HCT116 (cell line): ENCODE results near the gene VPS9D1. TPM values are rescaled to one million over a fixed set of nuclear protein-coding genes. Genes with fewer than 3 reads are reported as not detected.

Experiments
- ATAC-seq: fragments of 200-7000 bp; cut with Tn5 transposase; 2 replicates; pipeline ENCODE4 v1.9.1; 2020; ENCODE audit warnings: mild to moderate bottlenecking, moderate library complexity
- BruUV-seq: library from RNA; stranded (reverse); fragments of 400-500 nt; replicated peaks from 2 replicates; lab custom pipeline; 2021; lab: Mats Ljungman, UMichigan
- CTCF ChIA-PET: fragments of 300-600 bp; sonication (Branson Sonifier 250); formaldehyde crosslinking; loops from one replicate; lab custom pipeline; 2021; ENCODE audit warnings: antibody characterized with exemption; lab: Charles Lee
- POLR2A ChIA-PET: fragments of 300-600, 350-600 bp; sonication (Branson Sonifier 250); formaldehyde crosslinking; loops from one replicate; lab custom pipeline; 2021; ENCODE audit warnings: antibody characterized with exemption; lab: Charles Lee
- RAD21 ChIA-PET, 2 experiments: fragments of 300-600 bp; sonication (Branson Sonifier 250); formaldehyde crosslinking; loops; one replicate each; lab custom pipeline; 2023; ENCODE audit warnings: low total read pairs in 2 of 2; ENCODE audit not compliant: uncharacterized antibody in 2 of 2, unreplicated experiment in 2 of 2, low non-redundant PET in 1 of 2; lab: Charles Lee
- DNase-seq: peaks from one replicate; pipeline ENCODE4 v3.0.0-alpha.2; 2010; ENCODE audit warnings: low read depth, low spot score
- H2AFZ ChIP-seq: fragments of 200-600 bp; shearing (Covaris generic), sonication (generic); 2 replicates; pipeline ENCODE4 v1.6.1; 2017; ENCODE audit warnings: low read depth, mixed run types, mixed read lengths, antibody characterized with exemption, low read length; ENCODE audit not compliant: poor library complexity, severe bottlenecking
- H3K27ac ChIP-seq: 2 replicates; pipeline ENCODE4 v1.5.1; 2012; ENCODE audit warnings: low read depth, low read length
- H3K27me3 ChIP-seq: fragments of 200-600 bp; sonication (generic); 2 replicates; pipeline ENCODE4 v1.6.1; 2016; ENCODE audit warnings: mixed run types, low read length, mixed read lengths; ENCODE audit not compliant: insufficient read depth
- H3K36me3 ChIP-seq, 2 experiments: fragments of 200-500 bp in 1 of 2; fragments of 200-600 bp in 1 of 2; sonication (Bioruptor generic) in 1 of 2; sonication (generic) in 1 of 2; 2 replicates each; pipeline versions ENCODE4 v1.5.1 to v1.6.1; 2014 to 2016; ENCODE audit warnings: low read length in 2 of 2, inconsistent platforms in 1 of 2, mixed read lengths in 1 of 2, mixed run types in 1 of 2; ENCODE audit not compliant: insufficient read depth in 2 of 2, control insufficient read depth in 1 of 2
- H3K4me1 ChIP-seq, 2 experiments: fragments of 200-600 bp in 1 of 2; sonication (generic) in 1 of 2; 2 replicates each; pipeline versions ENCODE4 v1.5.1 to v1.6.1; 2012 to 2017; ENCODE audit warnings: low read length in 2 of 2, inconsistent platforms in 1 of 2, mild to moderate bottlenecking in 1 of 2, mixed read lengths in 1 of 2, mixed run types in 1 of 2, moderate library complexity in 1 of 2; ENCODE audit not compliant: insufficient read depth in 2 of 2, control insufficient read depth in 1 of 2
- H3K4me2 ChIP-seq: fragments of 200-600 bp; sonication (generic); 2 replicates; pipeline ENCODE4 v1.6.1; 2017; ENCODE audit warnings: mixed run types, low read length, mixed read lengths
- H3K4me3 ChIP-seq, 2 experiments: fragments of 200-600 bp in 1 of 2; sonication (generic) in 1 of 2; replicated peaks in 1 of 2; 2 replicates each; pipeline ENCODE4 v1.5.1; 2011 to 2016; ENCODE audit warnings: low read length in 2 of 2, control low read depth in 1 of 2, low read depth in 1 of 2, mild to moderate bottlenecking in 1 of 2, mixed read lengths in 1 of 2, mixed run types in 1 of 2
- H3K79me2 ChIP-seq: fragments of 200-600 bp; sonication (generic); 2 replicates; pipeline ENCODE4 v1.6.1; 2017; ENCODE audit warnings: mild to moderate bottlenecking, mixed run types, low read length, moderate library complexity, mixed read lengths; ENCODE audit not compliant: insufficient read depth
- H3K9ac ChIP-seq: fragments of 200-600 bp; sonication (generic); 2 replicates; pipeline ENCODE4 v1.6.1; 2016; ENCODE audit warnings: low read length, mixed read lengths
- H3K9me2 ChIP-seq: fragments of 200-600 bp; sonication (generic), shearing (Covaris generic); 2 replicates; pipeline ENCODE4 v1.6.1; 2017; ENCODE audit warnings: mixed run types, mild to moderate bottlenecking, moderate library complexity; ENCODE audit not compliant: insufficient read depth
- H3K9me3 ChIP-seq, 2 experiments: fragments of 200-500 bp in 1 of 2; fragments of 200-600 bp in 1 of 2; sonication (Bioruptor generic) in 1 of 2; sonication (generic) in 1 of 2; 2 replicates each; pipeline ENCODE4 v1.6.1; 2014 to 2017; ENCODE audit warnings: low read length in 2 of 2, mixed read lengths in 2 of 2, inconsistent platforms in 1 of 2, low read depth in 1 of 2, mild to moderate bottlenecking in 1 of 2, mixed run types in 1 of 2, moderate library complexity in 1 of 2; ENCODE audit not compliant: control insufficient read depth in 1 of 2, insufficient read depth in 1 of 2
- H4K20me1 ChIP-seq: fragments of 200-600 bp; sonication (generic), shearing (Covaris generic); 2 replicates; pipeline ENCODE4 v1.6.1; 2017; ENCODE audit warnings: mixed run types, mild to moderate bottlenecking, moderate library complexity; ENCODE audit not compliant: insufficient read depth
- EGR1 ChIP-seq: IDR thresholded peaks from 2 replicates; pipeline ENCODE4 v1.6.1; 2012; ENCODE audit warnings: low read depth
- ELF1 ChIP-seq: IDR thresholded peaks from 2 replicates; pipeline ENCODE4 v1.6.1; 2012; ENCODE audit warnings: low read depth, borderline replicate concordance
- POLR2AphosphoS5 ChIP-seq: IDR thresholded peaks from 2 replicates; pipeline ENCODE4 v1.6.1; 2011; ENCODE audit warnings: mild to moderate bottlenecking, low read depth, low read length, moderate library complexity
- ZFX ChIP-seq: fragments of 450-650 bp; IDR thresholded peaks from 2 replicates; pipeline ENCODE4 v1.6.1; 2017
- intact Hi-C: fragments of 100-400 bp; cut with micrococcal nuclease; formaldehyde crosslinking; loops from 2 replicates; pipeline ENCODE4 v1.10.0; 2022
- total RNA-seq: library from RNA; stranded (reverse); gene quantifications from one replicate; pipeline ENCODE4 v1.2.1, GENCODE V29; 2021; ENCODE audit not compliant: unreplicated experiment

Gene VPS9D1
- total RNA-seq, 1 experiment from 2014 or later: 4.2 TPM

- BruUV-seq: no TSS peak
- Histone ChIP-seq H4K20me1 (no peaks in the 10 kb centered on the region; the same call in 1 of the 2 replicates), H3K9me3 (no peaks in the 10 kb centered on the region), H3K79me2 (peaks cover 10% of the 10 kb centered on the region; the same call in 1 of the 2 replicates), H3K36me3 (peaks cover 56 to 72% of the 10 kb centered on the region in 2 experiments), H3K4me3 (no peak overlapping the region), H3K27me3 (no peaks in the 10 kb centered on the region), H3K4me1 (no peaks in the 10 kb centered on the region), H2AFZ (no peak overlapping the region), H3K4me2 (no peak overlapping the region), H3K9me2 (no peaks in the 10 kb centered on the region), H3K27ac (no peak overlapping the region), H3K9ac (no peak overlapping the region)
- ChIA-PET POLR2A (no interaction called here), RAD21 (no interaction called here), CTCF (no interaction called here)
- intact Hi-C loops: no loop called here
- ATAC-seq (no peak), DNase-seq (no peak)
- TF ChIP-seq POLR2AphosphoS5: peak; percentile 30; the same call in 1 of the 2 replicates
- TF ChIP-seq ELF1: no peak
Observed at GRCh38 chr16:89733792-89734191, 13.1 kb upstream of the VPS9D1 start.

- Histone ChIP-seq H3K4me2 (no peak overlapping the region), H3K9me3 (no peaks in the 10 kb centered on the region), H3K9me2 (no peaks in the 10 kb centered on the region), H3K79me2 (peaks cover 10% of the 10 kb centered on the region; the same call in 1 of the 2 replicates), H2AFZ (no peak overlapping the region), H3K9ac (no peak overlapping the region), H4K20me1 (no peaks in the 10 kb centered on the region; the same call in 1 of the 2 replicates), H3K27me3 (no peaks in the 10 kb centered on the region), H3K27ac (no peak overlapping the region), H3K4me1 (no peaks in the 10 kb centered on the region), H3K4me3 (no peak overlapping the region), H3K36me3 (peaks cover 53 to 70% of the 10 kb centered on the region in 2 experiments)
- ChIA-PET RAD21 (no interaction called here), CTCF (no interaction called here), POLR2A (no interaction called here)
- no TSS peak for BruUV-seq
- ATAC-seq: no peak
- TF ChIP-seq EGR1 (no peak), ZFX (no peak)
- DNase-seq: no peak
- intact Hi-C loops: no loop called here
Observed at GRCh38 chr16:89733322-89733721, 12.6 kb upstream of the VPS9D1 start.
